Endometrial microvascular endothelial cells (primary cell): ENCODE results near the gene NFKB2. TPM values are rescaled to one million over a fixed set of nuclear protein-coding genes. Genes with fewer than 3 reads are reported as not detected.

Experiments
- in situ Hi-C: cut with HindIII; loops from 2 replicates; pipeline ENCODE4 v1.10.0; 2017; ENCODE audit warnings: low sequenced_read_pairs, low pct_unique_long_range_greater_than_20kb; ENCODE audit errors: inconsistent ontology term
- total RNA-seq: library from RNA; depleted of rRNA; stranded (reverse); fragments of >200 nt; gene quantifications from one replicate; pipeline ENCODE4 v1.2.3, GENCODE V29; 2015; ENCODE audit errors: inconsistent ontology term

The NFKB2 gene
- 33.1 TPM for total RNA-seq

GRCh38 chr10:102395400-102396316 is at the start of gene NFKB2:
Gene NFKB2, plus strand, starts transcription at chr10:102395705. Its CDS starts 255 bp downstream, at chr10:102395960.
- in situ Hi-C loops: no loop called here

- in situ Hi-C loops: no loop called here
These were observed 48.2 kb upstream of the NFKB2 start for GRCh38 chr10:102347236-102347828.

GRCh38 chr10:102352066-102352715 is 43.3 kb upstream of the NFKB2 start:
- in situ Hi-C loops: loop anchor here (10.0 kb wide), 1 partner anchor 187 kb away; no protein-coding TSS in a partner anchor

GRCh38 chr10:102354451-102354850 is 41.1 kb upstream of the NFKB2 start:
- in situ Hi-C loops: loop anchor here (10.0 kb wide), 1 partner anchor 190 kb away; no protein-coding TSS in a partner anchor

- in situ Hi-C loops: loop anchor here (10.0 kb wide), 1 partner anchor 194 kb away; no protein-coding TSS in a partner anchor
These were observed 36.7 kb upstream of the NFKB2 start for GRCh38 chr10:102358712-102359382.

GRCh38 chr10:102367441-102367840 is 28.1 kb upstream of the NFKB2 start:
- in situ Hi-C loops: no loop called here

GRCh38 chr10:102368077-102368476 is 27.4 kb upstream of the NFKB2 start:
- in situ Hi-C loops: no loop called here

- in situ Hi-C loops: loop anchor here (5.0 kb wide), 1 partner anchor 144 kb away; the partner anchor contains the start of gene ELOVL3
These were observed 24.2 kb upstream of the NFKB2 start for GRCh38 chr10:102371295-102371694.

- in situ Hi-C loops: no loop called here
These were observed 20.3 kb upstream of the NFKB2 start for GRCh38 chr10:102375250-102375649.

- in situ Hi-C loops: no loop called here
These were observed 19.6 kb upstream of the NFKB2 start for GRCh38 chr10:102375867-102376266.

- in situ Hi-C loops: no loop called here
These were observed 18.6 kb upstream of the NFKB2 start for GRCh38 chr10:102376901-102377300.

- in situ Hi-C loops: no loop called here
These were observed 16.1 kb upstream of the NFKB2 start for GRCh38 chr10:102379383-102379782.

- in situ Hi-C loops: no loop called here
These were observed 13.5 kb upstream of the NFKB2 start for GRCh38 chr10:102381983-102382382.

- in situ Hi-C loops: no loop called here
These were observed 12.6 kb upstream of the NFKB2 start for GRCh38 chr10:102382871-102383270.

- in situ Hi-C loops: no loop called here
These were observed 11.5 kb upstream of the NFKB2 start for GRCh38 chr10:102384053-102384452.

GRCh38 chr10:102384606-102385429 is 10.7 kb upstream of the NFKB2 start:
- in situ Hi-C loops: no loop called here

GRCh38 chr10:102389894-102390293 is 5.6 kb upstream of the NFKB2 start:
- in situ Hi-C loops: no loop called here

- in situ Hi-C loops: no loop called here
These were observed 3.2 kb upstream of the NFKB2 start for GRCh38 chr10:102392306-102392705.
